GM06990 (cell line): ENCODE results near the gene OR2F2.

Experiments used
- DNase-seq: peaks from one replicate; pipeline ENCODE4 v3.0.0-alpha.2; 2011; ENCODE audit not compliant: insufficient read length; ENCODE audit errors: extremely low read depth
- H3K27me3 ChIP-seq: replicated peaks from 2 replicates; pipeline ENCODE4 v1.6.0; 2011; ENCODE audit warnings: low read length; ENCODE audit not compliant: control insufficient read depth, insufficient read depth
- H3K36me3 ChIP-seq: 2 replicates; pipeline ENCODE4 v1.5.1; 2011; ENCODE audit warnings: low read length; ENCODE audit not compliant: control insufficient read depth, insufficient read depth
- H3K4me3 ChIP-seq: replicated peaks from 2 replicates; pipeline ENCODE4 v1.5.1; 2011; ENCODE audit warnings: low read depth, mild to moderate bottlenecking, control low read depth, low read length
- TF ChIP-seq, protein P1 (sequence below): IDR thresholded peaks from 2 replicates; pipeline ENCODE4 v1.5.1; 2011; ENCODE audit warnings: low read length, control low read depth, mild to moderate bottlenecking, inconsistent platforms; ENCODE audit not compliant: insufficient read depth, poor library complexity, severe bottlenecking

OR2F2 gene

DNA sequence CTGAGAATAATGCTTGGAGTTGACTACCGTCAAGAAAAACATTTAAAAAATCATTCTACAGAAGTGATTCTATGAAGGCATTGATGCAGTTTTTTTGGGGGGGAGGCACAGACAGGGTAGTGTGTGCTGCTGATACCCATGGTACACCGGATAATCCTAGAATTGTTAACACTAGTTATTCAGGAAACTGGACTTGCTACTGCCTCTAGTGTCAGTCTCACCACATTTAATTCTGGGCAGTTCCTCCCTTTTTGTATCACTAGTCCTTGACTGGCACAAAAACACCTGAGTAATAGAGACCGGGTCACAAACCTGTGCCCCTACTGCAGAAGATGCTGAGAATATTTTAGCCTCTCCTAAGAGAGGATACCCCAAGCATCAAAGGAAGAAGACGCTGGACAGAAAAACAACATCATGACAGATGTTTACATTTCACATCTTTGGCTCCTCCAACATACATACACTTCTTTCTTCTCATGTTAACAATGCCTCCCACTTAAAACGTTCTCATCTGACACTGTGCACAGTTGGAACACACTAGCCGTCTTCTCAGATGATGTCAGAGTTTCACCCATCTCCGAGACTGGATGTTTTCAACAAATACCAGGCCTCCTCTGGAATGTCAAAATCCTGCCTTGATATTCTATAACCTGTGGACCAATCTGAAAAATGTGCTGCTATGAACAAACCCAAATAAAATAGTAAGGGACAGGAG lies 19.9 kb upstream of the OR2F2 start:
- TF ChIP-seq, protein P1, sequence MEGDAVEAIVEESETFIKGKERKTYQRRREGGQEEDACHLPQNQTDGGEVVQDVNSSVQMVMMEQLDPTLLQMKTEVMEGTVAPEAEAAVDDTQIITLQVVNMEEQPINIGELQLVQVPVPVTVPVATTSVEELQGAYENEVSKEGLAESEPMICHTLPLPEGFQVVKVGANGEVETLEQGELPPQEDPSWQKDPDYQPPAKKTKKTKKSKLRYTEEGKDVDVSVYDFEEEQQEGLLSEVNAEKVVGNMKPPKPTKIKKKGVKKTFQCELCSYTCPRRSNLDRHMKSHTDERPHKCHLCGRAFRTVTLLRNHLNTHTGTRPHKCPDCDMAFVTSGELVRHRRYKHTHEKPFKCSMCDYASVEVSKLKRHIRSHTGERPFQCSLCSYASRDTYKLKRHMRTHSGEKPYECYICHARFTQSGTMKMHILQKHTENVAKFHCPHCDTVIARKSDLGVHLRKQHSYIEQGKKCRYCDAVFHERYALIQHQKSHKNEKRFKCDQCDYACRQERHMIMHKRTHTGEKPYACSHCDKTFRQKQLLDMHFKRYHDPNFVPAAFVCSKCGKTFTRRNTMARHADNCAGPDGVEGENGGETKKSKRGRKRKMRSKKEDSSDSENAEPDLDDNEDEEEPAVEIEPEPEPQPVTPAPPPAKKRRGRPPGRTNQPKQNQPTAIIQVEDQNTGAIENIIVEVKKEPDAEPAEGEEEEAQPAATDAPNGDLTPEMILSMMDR: no peak
- H3K27me3 ChIP-seq: no peaks in the 10 kb centered on the region; the same call in 1 of the 2 replicates
- no peak overlapping the region for H3K4me3 ChIP-seq
- H3K36me3 ChIP-seq: no peaks in the 10 kb centered on the region
- DNase-seq: no peak

DNA sequence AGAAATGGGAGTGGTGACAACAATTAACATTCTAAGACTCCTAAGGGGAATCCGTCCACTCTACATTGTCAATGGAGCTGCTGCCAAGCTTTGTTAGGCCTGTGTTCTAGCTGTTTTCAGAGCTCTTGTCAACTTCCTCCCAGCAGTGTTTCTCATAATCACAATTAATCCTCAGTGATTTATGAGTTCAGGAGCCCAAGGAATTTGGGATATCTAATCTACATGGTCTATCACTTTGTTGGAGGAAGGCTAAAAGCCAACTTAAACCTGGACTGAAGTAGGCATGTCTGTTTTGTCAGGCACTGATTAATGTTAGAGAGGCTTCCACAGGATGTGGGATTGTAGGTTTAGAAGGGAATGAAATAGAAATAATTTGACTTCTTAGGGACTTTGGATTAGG lies 10.2 kb upstream of the OR2F2 start:
- Histone ChIP-seq H3K36me3 (no peaks in the 10 kb centered on the region), H3K27me3 (no peaks in the 10 kb centered on the region), H3K4me3 (no peak overlapping the region)
- no peak for DNase-seq
- TF ChIP-seq, protein P1: no peak

DNA sequence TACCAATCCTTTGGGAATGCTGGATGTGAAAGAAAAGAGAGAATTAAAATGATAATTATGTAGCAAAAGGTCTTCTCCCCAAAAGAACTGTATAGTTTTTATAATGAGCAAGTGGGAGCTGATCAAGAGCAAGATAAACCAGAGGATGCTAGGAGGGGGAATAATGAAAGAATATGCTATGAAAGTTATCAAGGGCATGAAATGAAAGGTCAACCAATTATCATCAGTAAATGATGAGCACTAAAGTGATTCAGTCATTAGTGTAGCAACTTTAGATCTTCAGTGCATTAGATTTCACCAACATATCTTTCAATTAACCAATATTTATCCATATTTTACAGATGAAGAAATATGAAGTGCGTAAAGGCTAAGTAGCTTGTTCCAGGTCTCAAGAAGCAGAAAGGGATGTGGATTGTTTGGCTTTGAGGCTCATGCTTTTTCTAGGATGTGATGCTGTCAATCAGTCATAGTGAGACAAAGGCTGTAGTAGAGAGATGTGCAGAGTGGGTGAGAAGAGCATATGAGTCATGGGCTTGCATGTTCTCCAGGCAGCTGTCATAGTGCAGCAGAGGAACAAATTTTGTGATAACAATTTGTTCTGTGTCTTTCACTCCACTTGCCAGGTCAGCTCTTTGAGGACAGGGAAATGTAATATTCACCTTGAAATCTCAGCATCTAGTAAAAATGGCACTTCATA lies 5.7 kb upstream of the OR2F2 start:
- Histone ChIP-seq H3K36me3 (no peaks in the 10 kb centered on the region), H3K27me3 (no peaks in the 10 kb centered on the region), H3K4me3 (no peak overlapping the region)
- TF ChIP-seq, protein P1: no peak
- no peak for DNase-seq

DNA sequence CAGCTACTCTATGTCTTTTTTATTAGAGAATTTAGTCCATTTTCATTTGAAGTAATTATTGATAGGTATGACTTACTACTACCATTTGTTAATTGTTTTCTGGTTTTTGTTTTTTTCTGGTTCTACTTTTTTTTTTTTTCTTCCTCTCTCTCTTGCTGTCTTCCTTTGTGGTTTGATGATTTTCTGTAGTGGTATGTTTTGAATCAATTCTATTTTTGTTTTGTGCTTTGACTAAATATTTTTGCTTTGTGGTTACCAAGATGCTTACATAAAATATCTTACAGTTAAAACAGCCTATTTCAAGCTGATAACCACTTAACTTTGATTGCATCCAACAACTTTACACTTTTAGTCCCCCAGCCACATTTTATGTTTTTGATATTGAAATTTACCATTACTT lies 3.3 kb upstream of the OR2F2 start:
- Histone ChIP-seq H3K4me3 (no peak overlapping the region), H3K36me3 (no peaks in the 10 kb centered on the region), H3K27me3 (no peaks in the 10 kb centered on the region)
- TF ChIP-seq, protein P1: no peak
- no peak for DNase-seq

DNA sequence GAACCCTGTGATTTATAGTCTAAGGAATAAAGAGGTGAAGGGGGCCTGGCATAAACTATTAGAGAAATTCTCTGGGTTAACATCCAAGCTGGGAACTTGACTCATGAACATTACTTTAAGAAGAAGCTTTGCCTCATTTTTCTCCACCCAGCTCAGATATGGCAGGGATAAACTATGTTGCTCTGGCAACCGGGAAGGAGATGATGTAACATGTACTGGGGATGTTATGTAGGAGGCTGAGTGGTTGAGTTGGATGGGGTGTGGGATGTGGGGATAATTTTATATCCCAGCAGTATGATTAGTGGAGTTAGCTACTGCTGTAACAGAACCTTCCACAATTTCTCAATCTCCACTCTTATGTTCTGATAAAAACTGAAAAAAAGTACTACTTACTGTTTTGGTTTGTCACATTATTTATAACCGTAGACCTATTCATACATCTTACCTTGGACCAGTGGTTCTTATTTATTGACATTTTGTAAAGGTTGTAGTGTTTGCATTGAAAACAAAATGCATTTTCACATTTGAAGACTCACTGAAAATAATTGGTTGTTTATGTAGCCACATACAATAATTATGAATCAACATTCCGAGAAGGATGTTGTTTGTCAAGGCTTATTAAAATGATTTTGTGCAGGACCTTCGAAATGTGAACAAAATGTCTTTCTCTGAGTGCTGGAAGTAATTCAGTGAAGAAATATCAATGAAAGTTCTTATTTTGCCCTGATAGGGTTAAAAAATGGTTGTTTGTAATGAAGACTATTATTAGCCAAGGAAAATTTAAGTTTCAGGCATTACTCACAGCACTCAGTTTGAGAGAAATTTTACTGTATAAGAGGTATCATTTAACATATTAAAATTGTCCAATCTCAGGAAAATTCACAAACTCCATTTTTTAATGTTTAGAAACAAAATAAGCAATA lies 1.3 kb downstream of the OR2F2 start:
- TF ChIP-seq, protein P1: no peak
- Histone ChIP-seq H3K27me3 (no peaks in the 10 kb centered on the region), H3K36me3 (no peaks in the 10 kb centered on the region), H3K4me3 (no peak overlapping the region)
- no peak for DNase-seq
